GM19372 (cell line): ENCODE measurements around the gene TMEM132D.

ENCODE experiments used
- ATAC-seq: cut with Tn5 transposase; IDR thresholded peaks from one replicate; pipeline ENCODE4 v1.9.1; 2021; ENCODE audit warnings: mild to moderate bottlenecking, low read depth, moderate library complexity; ENCODE audit not compliant: unreplicated experiment

The TMEM132D gene

GRCh38 chr12:129750421-129750820, 153.4 kb downstream of the TMEM132D start:
- ATAC-seq = no peak

- no peak for ATAC-seq
These were observed 157.5 kb downstream of the TMEM132D start for GRCh38 chr12:129746318-129746717.

- ATAC-seq = no peak
These were observed 174.7 kb downstream of the TMEM132D start for GRCh38 chr12:129729170-129729569.

- ATAC-seq = no peak
These were observed 176.7 kb downstream of the TMEM132D start for GRCh38 chr12:129727100-129727499.

- ATAC-seq = no peak
These were observed 180.6 kb downstream of the TMEM132D start for GRCh38 chr12:129723260-129723659.

GRCh38 chr12:129720618-129721017, 183.2 kb downstream of the TMEM132D start:
- no peak for ATAC-seq

GRCh38 chr12:129719416-129719815, 184.4 kb downstream of the TMEM132D start:
- ATAC-seq = no peak

- no peak for ATAC-seq
These were observed 186.4 kb downstream of the TMEM132D start for GRCh38 chr12:129717438-129717837.

- ATAC-seq = no peak
These were observed 187.0 kb downstream of the TMEM132D start for GRCh38 chr12:129716825-129717224.

- no peak for ATAC-seq
These were observed 197.1 kb downstream of the TMEM132D start for GRCh38 chr12:129706716-129707115.

- ATAC-seq = no peak
These were observed 199.5 kb downstream of the TMEM132D start for GRCh38 chr12:129704232-129704830.

GRCh38 chr12:129701631-129702101, 202.2 kb downstream of the TMEM132D start:
- no peak for ATAC-seq

- ATAC-seq = no peak
These were observed 203.8 kb downstream of the TMEM132D start for GRCh38 chr12:129700036-129700435.

- no peak for ATAC-seq
These were observed 206.9 kb downstream of the TMEM132D start for GRCh38 chr12:129696926-129697325.

GRCh38 chr12:129696405-129696804, 207.4 kb downstream of the TMEM132D start:
- no peak for ATAC-seq

GRCh38 chr12:129693731-129694130, 210.1 kb downstream of the TMEM132D start:
- ATAC-seq = no peak

GRCh38 chr12:129687731-129688130, 216.1 kb downstream of the TMEM132D start:
- no peak for ATAC-seq

GRCh38 chr12:129681830-129682229, 222.0 kb downstream of the TMEM132D start:
- no peak for ATAC-seq

- no peak for ATAC-seq
These were observed 222.7 kb downstream of the TMEM132D start for GRCh38 chr12:129681151-129681550.

- ATAC-seq = no peak
These were observed 227.4 kb downstream of the TMEM132D start for GRCh38 chr12:129676411-129676810.

GRCh38 chr12:129675947-129676346, 227.9 kb downstream of the TMEM132D start:
- ATAC-seq = no peak

GRCh38 chr12:129675496-129675895, 228.3 kb downstream of the TMEM132D start:
- ATAC-seq = no peak

GRCh38 chr12:129673806-129674205, 230.0 kb downstream of the TMEM132D start:
- no peak for ATAC-seq
